HUDEP-2 (cell line): ENCODE data around the gene PHLDA3.
"Not testable (repeated sequence)": the region's sequence is repeated elsewhere in the genome, so short reads cannot be mapped to it uniquely, and the experiment has no call there.

Experiments
- DNase-seq, 76 experiments: peaks; one replicate each; lab custom pipeline; 2025; ENCODE audit not compliant: unreplicated experiment in 76 of 76; lab: John Stamatoyannopoulos, UW

The PHLDA3 gene

DNA sequence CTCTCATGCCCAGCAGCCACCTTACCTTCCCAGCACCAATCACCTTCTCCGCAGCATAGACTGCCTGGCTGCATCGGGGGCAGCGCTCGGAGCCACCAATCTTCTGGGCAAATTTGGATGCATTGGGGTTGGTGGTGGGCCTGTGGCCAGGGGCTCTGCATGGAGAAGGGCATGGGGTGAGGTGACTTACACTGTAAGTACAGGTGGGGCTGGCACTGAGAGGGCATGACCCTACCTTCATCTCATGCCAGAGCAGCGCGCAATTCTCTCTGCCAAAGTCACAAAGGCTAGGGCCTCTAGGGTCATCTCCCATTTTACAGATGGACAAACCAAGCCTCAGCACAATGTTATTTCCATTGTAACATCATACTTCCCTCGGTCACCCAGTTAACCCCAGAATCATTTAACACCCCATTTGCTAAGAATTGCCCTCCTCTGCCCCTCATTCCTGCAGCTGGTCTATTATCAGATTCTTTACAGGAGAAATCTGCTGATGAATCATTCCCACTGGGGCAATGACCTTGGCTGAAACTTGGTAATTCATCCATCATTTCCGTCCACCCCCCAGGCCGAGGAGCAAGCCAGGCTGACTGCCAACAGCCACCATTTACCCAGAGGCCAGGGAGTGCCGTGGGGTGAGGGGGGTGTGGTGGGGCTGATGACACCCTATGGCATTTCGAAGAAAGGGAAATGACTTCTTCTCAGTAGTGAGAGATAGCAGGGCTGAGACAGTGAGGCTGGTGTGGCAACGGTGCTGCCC is 20.0 kb upstream of the PHLDA3 start:
- peak in 70 of 76 experiments; percentile 21 to 91 (median 67) for DNase-seq

DNA sequence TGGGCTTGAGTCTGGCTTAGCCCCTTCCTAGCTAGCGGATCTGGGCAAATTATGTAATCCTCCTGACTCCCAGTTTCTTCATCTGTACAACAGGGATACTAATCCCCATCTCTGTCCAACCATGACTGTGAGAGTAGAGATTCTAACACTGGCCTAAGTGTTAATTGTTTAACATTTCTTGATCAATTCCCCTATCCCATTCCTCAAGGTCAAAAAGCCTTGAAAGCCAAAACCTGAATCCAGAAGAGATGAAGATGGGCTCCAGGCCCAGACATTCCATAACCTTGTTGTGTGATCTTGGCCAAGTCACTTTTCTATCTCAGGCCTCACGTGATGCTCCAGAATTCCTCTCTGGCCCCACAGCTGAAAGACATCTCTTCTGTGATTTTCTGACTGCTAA is 18.8 kb upstream of the PHLDA3 start:
- DNase-seq: no peak

DNA sequence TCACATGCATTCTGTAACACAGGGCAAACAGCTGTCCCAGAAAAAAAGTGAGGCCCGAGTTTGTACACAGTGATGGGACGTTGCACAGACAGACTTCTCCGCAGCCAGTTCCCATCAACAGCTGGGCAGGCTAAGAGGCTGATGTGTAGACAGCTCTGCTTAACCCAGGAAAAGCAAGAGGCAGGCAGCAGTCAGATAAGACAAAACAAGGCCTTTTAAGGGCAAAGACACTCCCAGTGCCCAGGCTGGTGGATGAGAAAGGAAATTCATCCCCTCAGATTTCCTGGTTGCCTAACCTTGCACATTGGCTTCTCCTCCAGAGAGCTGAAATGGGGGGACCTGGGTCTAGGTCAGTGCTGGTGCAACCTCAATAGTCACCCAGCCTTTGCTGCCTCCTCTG is 17.2 kb upstream of the PHLDA3 start:
- DNase-seq: peak in 14 of 76 experiments; percentile 4 to 33 (median 10)

DNA sequence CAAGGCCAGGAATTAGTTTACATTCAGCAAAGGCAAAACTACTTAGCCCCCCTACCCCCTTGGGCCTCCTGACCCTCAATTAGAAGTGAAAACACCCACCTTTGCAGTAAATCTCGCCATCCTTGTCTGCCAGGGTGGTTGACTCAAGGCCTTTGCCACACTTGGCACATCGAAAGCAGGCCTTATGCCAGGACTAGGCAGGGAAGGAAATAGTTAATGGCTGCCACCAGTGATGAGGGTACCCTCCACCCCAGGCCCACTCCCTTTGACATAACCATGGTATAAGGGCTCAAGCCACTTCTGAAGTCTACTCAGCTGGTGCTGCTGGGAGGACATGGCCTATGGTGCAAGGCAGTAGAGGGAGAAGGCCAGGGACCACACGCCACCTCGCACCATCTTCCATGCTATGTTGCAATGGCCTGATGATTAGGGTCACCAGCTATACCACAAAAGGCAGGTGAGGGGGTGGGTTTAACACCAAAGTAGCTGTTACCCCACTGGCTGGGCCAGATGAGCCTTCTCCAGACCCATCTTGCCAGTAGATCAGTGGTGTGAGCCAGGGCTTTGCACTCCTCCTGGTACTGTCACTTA is 16.3 kb upstream of the PHLDA3 start:
- no peak for DNase-seq

DNA sequence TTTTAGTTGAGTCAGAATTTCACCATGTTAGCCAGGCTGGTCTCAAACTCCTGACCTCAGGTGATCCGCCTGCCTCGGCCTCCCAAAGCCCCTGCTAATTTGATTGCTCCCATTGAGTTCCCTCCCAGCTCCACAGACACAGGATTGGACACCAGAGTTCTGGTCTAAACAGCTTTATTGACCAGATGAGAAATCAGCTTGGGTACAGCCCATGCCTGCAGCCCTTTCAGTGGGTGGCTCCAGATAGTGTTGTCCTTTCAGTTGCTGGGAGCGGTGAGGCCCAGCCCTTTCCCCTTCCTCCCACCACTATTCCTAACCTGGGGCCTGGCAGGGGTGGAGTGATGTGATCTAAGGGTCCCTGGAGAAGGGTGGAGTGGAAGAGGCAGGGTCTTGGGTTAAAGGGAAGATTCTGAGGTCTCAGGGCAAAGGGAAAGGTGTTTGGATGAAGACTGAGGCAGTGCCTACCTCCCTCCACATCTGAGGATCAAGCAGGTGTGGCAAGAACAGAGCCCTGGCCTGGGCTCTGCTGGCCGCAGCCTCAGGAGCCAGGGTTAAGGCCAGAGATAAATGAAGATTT is 14.5 kb upstream of the PHLDA3 start:
- no peak for DNase-seq

DNA sequence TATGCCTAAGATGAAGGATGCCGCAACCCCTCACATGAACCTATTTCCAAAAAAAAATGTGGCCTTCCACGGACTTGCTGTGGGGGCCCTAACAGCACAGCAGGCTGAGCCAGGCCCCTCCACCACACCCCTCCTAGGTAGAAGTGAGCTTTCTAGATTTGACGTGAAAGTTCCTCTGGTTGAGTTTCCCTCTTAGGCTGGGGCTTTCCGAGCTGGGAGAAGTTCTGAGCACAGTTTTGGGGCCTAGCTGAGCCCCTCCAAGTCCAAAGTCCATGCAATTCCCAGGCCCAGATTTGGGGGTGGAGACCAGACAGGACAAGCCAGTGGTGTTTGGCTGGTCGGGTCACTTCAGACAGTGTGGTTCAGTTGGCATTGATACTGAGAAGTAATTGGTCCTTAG is 13.8 kb upstream of the PHLDA3 start:
- no peak for DNase-seq

DNA sequence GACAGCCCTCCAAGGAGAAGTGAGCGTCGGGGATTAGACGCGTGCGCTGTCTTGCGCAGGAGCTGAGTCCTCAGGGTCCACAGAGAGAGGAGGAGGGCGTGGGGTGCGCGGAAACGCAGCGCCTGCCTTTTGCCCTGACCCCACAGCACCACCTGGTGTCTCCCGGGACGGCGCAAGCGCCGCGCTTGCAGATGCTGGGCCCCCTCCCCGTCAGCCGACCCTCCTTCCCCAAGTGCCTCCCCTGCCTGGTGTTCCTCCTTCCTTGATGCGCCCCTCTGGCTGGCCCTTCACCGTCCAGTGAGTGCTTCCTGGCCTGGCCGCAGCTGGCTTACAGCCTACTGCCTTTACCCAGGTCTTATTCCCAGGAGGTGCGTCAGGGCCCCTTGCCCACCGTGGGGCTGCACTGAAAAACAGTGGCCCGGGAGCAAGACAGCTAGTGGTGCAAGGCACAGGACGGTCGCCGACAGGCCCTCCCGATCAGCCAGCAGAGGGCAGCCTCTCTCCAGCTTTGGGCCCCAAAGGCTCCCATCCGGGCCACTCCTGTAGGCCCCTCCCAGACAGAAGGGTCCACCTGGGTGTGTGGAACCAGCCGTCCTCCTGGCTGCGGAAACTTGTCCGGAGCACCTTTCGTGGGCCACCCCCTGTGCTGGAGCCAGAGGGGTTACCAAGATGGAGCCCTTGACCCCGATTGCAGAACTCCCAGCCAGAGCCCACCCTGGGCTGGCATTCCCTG is 12.9 kb upstream of the PHLDA3 start:
- DNase-seq: peak in 70 of 76 experiments; percentile 6 to 85 (median 61)

DNA sequence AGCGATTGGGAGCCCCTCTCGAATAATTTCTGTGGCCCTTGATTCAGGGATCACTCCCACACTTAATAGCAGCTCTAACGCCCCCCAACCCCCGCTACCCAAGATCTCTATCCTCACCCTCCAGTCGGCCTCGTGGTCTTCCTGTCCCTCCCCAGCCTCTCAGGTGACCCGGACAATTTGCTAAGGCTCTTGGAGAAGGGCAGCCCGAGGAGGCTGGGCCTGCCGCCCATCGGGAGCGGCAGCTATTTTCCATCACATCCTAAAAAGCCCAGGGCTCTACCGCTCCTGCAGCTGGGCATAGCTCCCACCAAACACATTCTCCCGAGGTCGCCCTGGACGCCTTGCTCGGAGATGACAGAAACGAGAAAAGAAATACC is 12.0 kb upstream of the PHLDA3 start:
- no peak for DNase-seq

DNA sequence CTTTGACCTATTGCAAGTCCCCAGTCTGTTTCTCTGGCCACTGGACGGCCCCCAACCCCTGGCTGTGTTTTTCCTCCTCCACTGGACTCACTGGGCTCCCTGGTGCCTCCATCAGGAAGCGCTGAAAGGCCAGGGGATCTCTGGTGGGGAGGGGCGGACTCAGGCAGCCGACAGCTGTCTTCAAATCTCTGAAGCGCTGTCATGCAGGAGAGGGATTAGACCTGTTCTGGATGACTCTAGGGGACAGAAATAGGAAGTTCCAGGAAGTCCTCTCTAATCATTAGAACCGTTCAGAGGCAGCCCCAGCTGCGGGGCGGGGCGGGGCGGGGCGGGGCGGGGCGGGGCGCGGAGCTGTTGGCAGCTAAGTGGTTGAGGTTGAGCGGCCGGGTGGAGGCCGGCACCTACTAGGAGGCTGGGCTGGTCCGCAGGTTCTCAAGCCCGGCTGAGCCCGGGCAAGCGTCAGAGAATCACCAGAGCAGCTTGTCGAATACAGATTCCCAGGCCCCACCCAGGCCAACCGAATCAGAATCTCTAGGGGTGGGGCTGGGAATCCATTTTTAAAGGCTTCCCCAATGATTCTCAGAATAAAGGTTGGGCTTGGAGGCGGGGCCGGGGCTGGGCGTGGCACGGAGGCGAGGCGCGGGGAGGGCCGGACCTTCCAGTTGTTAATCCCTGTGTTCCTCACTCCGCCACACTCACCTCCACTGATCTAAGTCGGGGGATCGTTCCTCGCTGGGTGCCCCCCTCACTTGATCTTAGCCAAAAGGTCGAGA is 11.4 kb upstream of the PHLDA3 start:
- DNase-seq: peak in 75 of 76 experiments; percentile 19 to 93 (median 73)

DNA sequence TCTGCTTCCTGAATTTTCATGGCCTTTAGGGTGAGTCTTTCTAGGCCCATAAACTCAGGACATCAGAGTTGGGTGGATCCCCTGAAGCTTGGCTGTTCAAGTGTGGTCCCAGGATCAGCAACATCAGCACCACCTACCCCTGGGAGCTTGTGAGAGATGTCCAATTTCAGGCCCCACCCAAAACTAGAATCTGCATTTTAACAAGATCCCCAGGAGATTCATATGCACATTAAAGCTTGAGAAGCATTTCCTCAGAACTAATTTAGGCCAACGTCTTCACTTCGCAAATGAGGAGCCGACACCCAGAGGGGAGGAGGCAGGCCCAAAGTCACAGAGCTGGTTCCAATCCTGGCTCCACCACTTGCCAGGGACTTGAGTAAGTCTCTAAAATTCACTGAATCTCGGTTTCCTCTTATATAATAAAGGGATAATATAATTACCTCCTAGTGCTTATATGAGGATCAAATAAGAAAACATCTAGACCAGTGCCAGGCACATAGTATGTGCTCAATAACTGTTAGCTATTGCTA is 10.3 kb upstream of the PHLDA3 start:
- no peak for DNase-seq

DNA sequence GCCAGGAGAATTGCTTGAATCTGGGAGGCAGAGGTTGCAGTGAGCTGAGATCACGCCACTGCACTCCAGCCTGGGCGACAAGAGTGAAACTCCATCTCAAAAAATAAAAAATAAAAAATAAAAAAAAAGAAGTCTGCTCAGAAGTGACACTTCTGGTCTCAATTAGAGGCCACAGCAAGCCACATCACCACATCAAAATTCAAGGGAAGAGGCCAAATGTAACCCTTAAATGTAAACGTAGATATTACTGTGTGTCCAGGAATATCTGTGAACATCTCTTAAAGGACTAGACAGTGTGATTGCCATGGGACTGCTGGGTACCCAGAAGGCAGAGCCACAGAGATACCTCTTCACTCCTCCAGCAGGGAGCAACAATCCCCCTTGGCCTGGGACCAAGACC is 9.7 kb upstream of the PHLDA3 start:
- DNase-seq: not testable (repeated sequence)

DNA sequence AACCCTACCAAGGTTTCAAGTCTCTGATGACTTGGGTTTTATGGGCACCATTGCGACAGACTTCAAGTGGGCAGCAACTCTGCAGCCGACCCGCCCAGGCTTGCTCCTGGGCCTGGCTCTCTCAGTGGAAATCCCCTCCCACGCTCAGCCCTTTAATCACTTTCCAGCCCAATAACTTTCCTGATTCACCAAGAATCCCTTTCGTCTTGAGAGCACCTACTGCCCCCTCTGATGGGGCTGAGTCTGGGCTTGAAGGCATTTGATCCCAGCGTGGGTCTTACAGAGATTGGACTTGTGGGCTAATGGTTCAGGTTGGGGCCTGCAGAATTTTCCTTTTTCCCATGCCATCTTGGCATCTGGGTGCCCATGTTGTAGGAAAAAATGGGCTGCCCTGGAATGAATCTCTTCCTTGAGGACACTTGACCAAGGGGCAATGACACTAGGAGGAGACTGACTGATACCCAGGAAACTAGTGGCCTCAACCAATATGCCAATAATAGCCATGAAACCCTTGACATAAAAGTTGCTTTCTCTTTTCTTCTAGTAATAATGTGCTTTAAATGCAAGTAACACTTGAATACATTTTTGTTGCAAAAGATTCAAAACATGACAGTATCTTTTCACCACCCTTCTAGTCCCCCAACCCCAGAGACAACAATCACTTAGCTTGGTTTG is 7.8 kb upstream of the PHLDA3 start:
- DNase-seq: no peak

DNA sequence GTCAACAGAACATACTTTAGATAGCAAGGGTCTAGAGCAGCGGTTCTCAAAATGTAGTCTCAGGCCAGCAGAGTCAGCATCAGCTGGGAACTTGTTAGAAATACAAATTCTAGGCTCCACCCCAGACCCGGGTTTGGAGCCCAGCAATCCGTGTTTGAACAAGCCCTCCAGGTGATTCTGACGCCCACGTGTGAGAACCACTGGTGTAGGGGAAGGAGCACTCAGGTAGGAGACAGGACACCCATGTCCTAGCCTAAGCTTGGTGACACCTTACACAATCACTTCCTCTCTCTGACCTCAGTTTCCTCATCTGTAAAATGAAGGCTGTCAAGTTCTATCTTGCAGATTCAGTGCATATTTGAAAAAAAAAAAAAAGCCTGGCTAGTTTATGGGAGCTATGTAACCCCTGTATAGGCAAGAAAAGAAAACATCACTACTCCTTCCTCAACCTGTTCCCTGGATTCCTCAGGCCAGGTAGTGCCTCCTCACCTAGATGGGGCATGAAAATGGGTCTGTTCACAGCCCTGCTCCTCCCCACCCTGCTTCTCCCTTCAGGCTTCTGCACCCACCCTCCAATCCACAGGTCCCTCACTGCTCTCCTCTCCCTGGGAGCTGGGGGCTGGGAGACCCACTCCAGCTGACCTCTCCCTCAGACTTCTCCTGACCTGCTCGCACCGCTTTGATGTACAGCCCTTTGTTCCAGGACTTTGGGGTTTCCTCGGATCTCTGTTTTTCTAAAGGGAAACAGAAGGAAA is 7.1 kb upstream of the PHLDA3 start:
- no peak for DNase-seq

DNA sequence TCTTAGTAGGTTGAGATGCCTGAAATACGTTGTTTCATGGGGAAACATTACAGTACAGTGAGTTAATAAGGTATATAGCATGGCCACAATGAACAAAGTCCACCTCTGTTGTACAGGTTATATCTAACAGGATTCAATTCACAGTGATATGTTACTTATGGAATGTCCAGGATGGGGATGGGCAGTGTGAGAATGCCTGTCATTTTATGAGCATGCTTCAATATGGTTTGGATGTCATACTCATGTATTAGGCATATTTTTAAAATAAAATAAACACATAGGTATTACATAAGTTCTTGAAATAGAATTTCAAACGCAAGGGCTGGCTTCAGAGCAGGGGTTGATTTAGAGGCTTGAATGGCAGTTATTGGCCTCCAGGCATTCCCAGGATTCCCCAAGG is 6.1 kb upstream of the PHLDA3 start:
- no peak for DNase-seq

DNA sequence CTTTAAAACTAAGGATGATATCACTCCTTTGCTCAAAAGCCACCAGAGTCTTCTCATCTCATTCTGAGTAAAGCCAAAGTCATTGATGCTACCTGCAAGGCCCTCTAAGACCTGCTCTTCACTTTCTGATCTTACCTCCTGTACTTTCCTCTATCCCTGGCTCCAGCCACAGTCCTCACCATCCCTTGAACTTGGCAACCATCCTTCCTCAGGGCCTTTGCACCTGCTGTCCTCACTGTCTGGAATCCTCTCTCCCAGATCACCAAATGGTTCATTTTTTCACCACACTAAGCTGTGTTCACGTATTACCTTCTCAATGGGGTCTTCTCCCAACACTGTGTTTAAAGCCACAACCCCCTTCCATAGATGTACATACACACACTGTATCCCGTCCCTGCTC is 4.3 kb upstream of the PHLDA3 start:
- no peak for DNase-seq

DNA sequence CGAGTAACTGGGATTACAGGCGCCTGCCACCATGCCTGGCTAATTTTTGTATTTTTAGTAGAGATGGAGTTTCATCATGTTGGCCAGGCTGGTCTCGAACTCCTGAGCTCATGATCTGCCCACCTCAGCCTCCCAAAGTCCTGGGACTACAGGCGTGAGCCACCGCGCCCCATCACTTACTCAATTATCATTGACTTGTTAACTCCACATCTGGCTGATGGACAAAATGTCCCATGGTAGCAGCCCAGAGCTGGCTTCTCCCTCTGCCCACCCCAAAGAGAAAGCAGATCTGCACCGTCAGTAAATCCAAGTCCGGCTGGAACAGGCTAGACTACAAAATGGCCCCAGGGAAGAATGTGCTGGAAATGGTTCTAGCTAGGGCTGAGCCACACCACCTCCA is 3.3 kb upstream of the PHLDA3 start:
- not testable (repeated sequence) for DNase-seq

DNA sequence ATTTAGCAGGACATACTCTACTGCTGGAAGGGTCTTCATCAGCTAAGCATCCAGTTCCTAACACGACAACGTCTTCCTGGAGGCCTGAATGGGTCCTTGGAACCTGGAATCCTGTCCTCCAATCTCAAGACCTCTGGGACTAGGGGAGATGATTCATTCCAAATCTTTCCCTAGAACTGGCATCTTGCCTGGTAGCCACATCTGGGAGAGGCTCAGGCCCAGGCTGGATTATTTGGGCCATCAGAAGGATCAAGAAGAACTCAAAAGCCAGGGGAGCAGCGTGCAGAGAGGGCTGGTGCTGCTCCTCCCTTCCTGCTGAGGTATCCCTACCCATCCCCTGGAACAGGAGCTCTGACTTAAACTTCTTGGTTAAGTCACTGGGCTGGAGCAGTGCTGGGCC is 2.8 kb upstream of the PHLDA3 start:
- DNase-seq: no peak

DNA sequence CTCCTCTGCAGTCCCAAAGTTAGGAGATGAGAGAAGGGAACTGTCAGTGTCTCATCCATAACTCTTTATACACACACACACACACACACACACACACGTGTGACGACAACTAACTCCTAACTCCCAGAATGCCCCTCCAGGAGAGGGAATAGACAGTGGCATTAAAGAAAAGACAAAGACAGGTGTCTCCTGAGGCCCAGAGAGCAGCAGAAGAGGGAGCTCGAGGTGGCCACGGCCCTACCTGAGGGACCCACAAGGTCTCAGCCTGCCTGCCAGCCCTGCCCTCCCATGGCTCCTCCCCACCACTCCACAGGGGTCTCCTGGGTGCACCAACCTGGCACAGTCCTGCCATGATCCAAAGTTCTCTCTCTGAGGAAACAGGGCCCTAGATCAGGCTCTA is 1.6 kb upstream of the PHLDA3 start:
- DNase-seq: no peak

DNA sequence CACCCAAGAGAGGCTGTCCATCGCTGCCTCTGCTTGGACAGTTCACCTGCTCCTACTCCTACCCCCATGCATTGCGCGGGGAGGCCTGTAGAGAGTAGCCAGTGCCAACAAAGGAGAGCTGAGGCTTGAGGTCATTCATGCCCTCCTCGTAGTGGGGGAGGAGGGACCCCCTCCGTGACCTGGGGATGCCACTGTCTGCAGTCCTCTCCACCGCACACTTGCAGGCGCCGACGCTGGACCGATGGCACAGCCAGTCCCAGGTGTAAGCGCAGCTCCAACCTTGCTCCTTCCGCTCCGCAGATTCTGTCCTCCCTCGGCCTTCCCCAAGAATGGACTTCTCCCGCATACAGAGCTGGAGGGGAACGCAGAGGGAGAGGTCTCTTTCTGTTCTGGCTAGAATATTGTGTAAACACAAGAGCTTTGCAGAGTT is 672 bp upstream of the PHLDA3 start:
- no peak for DNase-seq
